K562 (cell line): Measurements from ENCODE around the gene TPGS1. TPM values are rescaled to one million over a fixed set of nuclear protein-coding genes. Genes with fewer than 3 reads are reported as not detected.

Source experiments
- ATAC-seq: fragments of 200-7000 bp; cut with Tn5 transposase; 3 replicates; pipeline ENCODE4 v1.9.1; 2020; ENCODE audit warnings: moderate library complexity
- BruUV-seq: library from RNA; stranded (reverse); fragments of 400-500 nt; replicated peaks from 2 replicates; lab custom pipeline; 2021; lab: Mats Ljungman, UMichigan
- CTCF ChIA-PET: fragments of 300-600 bp; formaldehyde crosslinking; extraction: SDS; loops from one replicate; lab custom pipeline; 2021; ENCODE audit warnings: low intra/inter-chr PET ratio; lab: Yijun Ruan, JAX
- POLR2A ChIA-PET: fragments of 300-600, 350-650 bp; sonication (Branson Sonifier 250); formaldehyde crosslinking; extraction: SDS; loops from one replicate; lab custom pipeline; 2021; ENCODE audit warnings: antibody characterized with exemption, inconsistent platforms; lab: Yijun Ruan, JAX
- DNase-seq, 4 experiments: peaks; one replicate each; pipeline versions ENCODE4 v3.0.0 to v3.0.0-alpha.2; 2011 to 2018; ENCODE audit warnings: low spot score in 3 of 4, mixed read lengths in 3 of 4; ENCODE audit errors: extremely low read depth in 1 of 4
- FAIRE-seq: peaks from 2 replicates; lab custom pipeline; 2011; peaks lifted over from hg19 to GRCh38; lab: Jason Lieb, UNC
- H2AFZ ChIP-seq: 2 replicates; pipeline ENCODE4 v1.6.0; 2011; ENCODE audit warnings: low read depth, low read length, control low read depth, inconsistent platforms
- H3K27ac ChIP-seq: fragments of 200-600 bp; 3 replicates; pipeline ENCODE4 v1.8.0; 2011; ENCODE audit warnings: low read depth, mild to moderate bottlenecking, control low read depth, inconsistent platforms, low read length, moderate library complexity, mixed read lengths; ENCODE audit errors: extremely low read depth
- H3K27me3 ChIP-seq, 2 experiments: fragments of 300-600 bp in 1 of 2; 2 replicates in 1 of 2; 3 replicates in 1 of 2; pipeline versions ENCODE4 v1.6.0 to v1.8.0; 2011; ENCODE audit warnings: inconsistent platforms in 2 of 2, low read length in 2 of 2, mild to moderate bottlenecking in 1 of 2, mixed read lengths in 1 of 2, moderate library complexity in 1 of 2; ENCODE audit not compliant: control insufficient read depth in 2 of 2, insufficient read depth in 2 of 2
- H3K36me3 ChIP-seq: fragments of 300-600 bp; 3 replicates; pipeline ENCODE4 v1.8.0; 2011; ENCODE audit warnings: mild to moderate bottlenecking, low read length, inconsistent platforms; ENCODE audit not compliant: control insufficient read depth, insufficient read depth
- H3K4me1 ChIP-seq, 2 experiments: fragments of 200-600 bp in 1 of 2; replicated peaks in 1 of 2; 2 replicates in 1 of 2; 3 replicates in 1 of 2; pipeline versions ENCODE4 v1.5.1 to v1.8.0; 2011; ENCODE audit warnings: inconsistent platforms in 2 of 2, low read length in 2 of 2, mild to moderate bottlenecking in 1 of 2, mixed read lengths in 1 of 2, moderate library complexity in 1 of 2; ENCODE audit not compliant: control insufficient read depth in 2 of 2, insufficient read depth in 2 of 2
- H3K4me2 ChIP-seq: 2 replicates; pipeline ENCODE4 v1.6.1; 2011; ENCODE audit warnings: low read length, control low read depth, inconsistent platforms, mixed read lengths; ENCODE audit not compliant: insufficient read depth
- H3K4me3 ChIP-seq: fragments of 200-600 bp; sonication (generic), shearing (Covaris generic); 2 replicates; pipeline ENCODE4 v1.5.1; 2016; ENCODE audit warnings: control low read depth, inconsistent platforms
- H3K79me2 ChIP-seq: fragments of 200-600 bp; 3 replicates; pipeline ENCODE4 v1.8.0; 2011; ENCODE audit warnings: low read length, inconsistent platforms; ENCODE audit not compliant: control insufficient read depth, insufficient read depth
- H3K9ac ChIP-seq, 2 experiments: 2 replicates each; pipeline versions ENCODE4 v1.6.0 to v1.6.1; 2011; ENCODE audit warnings: low read depth in 2 of 2, low read length in 2 of 2, control low read depth in 1 of 2, inconsistent platforms in 1 of 2, mild to moderate bottlenecking in 1 of 2, mixed read lengths in 1 of 2; ENCODE audit not compliant: insufficient read depth in 1 of 2
- H3K9me1 ChIP-seq: one replicate; pipeline ENCODE4 v1.6.0; 2011; ENCODE audit warnings: inconsistent platforms, mild to moderate bottlenecking, low read length, moderate library complexity; ENCODE audit not compliant: control insufficient read depth, insufficient read depth
- H3K9me3 ChIP-seq: replicated peaks from 2 replicates; pipeline ENCODE4 v1.5.1; 2011; ENCODE audit warnings: low read depth, low read length, inconsistent platforms; ENCODE audit not compliant: control insufficient read depth, insufficient read depth
- H4K20me1 ChIP-seq: replicated peaks from 2 replicates; pipeline ENCODE4 v1.6.1; 2011; ENCODE audit warnings: low read length, inconsistent platforms, mixed read lengths; ENCODE audit not compliant: control insufficient read depth, insufficient read depth
- ARID3A ChIP-seq: IDR thresholded peaks from 2 replicates; pipeline ENCODE4 v1.6.1; 2012; ENCODE audit warnings: low read depth, low read length, improper control_type of control experiment, borderline replicate concordance
- POU5F1 ChIP-seq: fragments of 150-350 bp; IDR thresholded peaks from 2 replicates; pipeline ENCODE4 v1.6.1; 2014; ENCODE audit warnings: borderline replicate concordance, low read length, low read depth, mild to moderate bottlenecking; ENCODE audit not compliant: partially characterized antibody
- RBFOX2 ChIP-seq: fragments of 200-400 bp; formaldehyde crosslinking; IDR thresholded peaks from 2 replicates; pipeline ENCODE4 v1.6.1; 2017; ENCODE audit warnings: low read depth, mild to moderate bottlenecking, low read length, moderate library complexity
- WGBS: fragments of 100-300 bp; shearing (Covaris generic); methylation state at CpG from one replicate; pipeline ENCODE4 v1.1.6; 2016; ENCODE audit warnings: low coverage, mixed read lengths; ENCODE audit not compliant: insufficient coverage; ENCODE audit errors: missing lambda C conversion rate; 5-methylcytosine and 5-hydroxymethylcytosine counted together
- in situ Hi-C: fragments of 300-500 bp; cut with MboI; formaldehyde crosslinking; loops from 4 replicates; pipeline ENCODE4 v1.15.0; 2018; ENCODE audit warnings: inconsistent platforms, mixed read lengths
- intact Hi-C: fragments of 100-400 bp; cut with micrococcal nuclease; formaldehyde crosslinking; loops from 2 replicates; pipeline ENCODE4 v1.14.2; 2022
- polyA plus RNA-seq, 8 experiments: library from polyadenylated mRNA; depleted of rRNA in 4 of 8; stranded (reverse) in 5 of 8; unstranded in 3 of 8; fragments of >200 nt; fragmentation: Nextera tagmentation in 2 of 8; fragmentation: Illumina TruSeq in 1 of 8; extraction: Ambion mirVana in 2 of 8; extraction: Trizol in 1 of 8; gene quantifications; 2 replicates each; pipeline versions ENCODE4 v1.2.1 to v1.2.3, GENCODE V29; 2011 to 2014; ENCODE audit warnings: inconsistent platforms in 1 of 8, missing spikeins in 1 of 8
- total RNA-seq, 7 experiments: library from RNA; depleted of rRNA in 6 of 7; stranded (reverse); fragments of >200 nt in 6 of 7; fragmentation: Illumina TruSeq in 2 of 7; extraction: Trizol in 2 of 7; gene quantifications; 2 replicates each; pipeline versions ENCODE4 v1.2.1 to v1.2.3, GENCODE V29; 2011 to 2021; ENCODE audit warnings: low replicate concordance in 1 of 7

The TPGS1 gene
- total and polyA plus RNA-seq, 9 of the 15 experiments (the other 6 are each of a cell fraction or from before 2014, with no cell fraction given), result 0.30 to 31.6 (median 1.2) TPM; not detected in 2

- Histone ChIP-seq H3K4me1 (peaks cover 8 to 46% of the 10 kb centered on the region in 2 experiments), H3K36me3 (peaks cover 49% of the 10 kb centered on the region; the same call in 2 of the 3 replicates), H4K20me1 (no peaks in the 10 kb centered on the region; the same call in 1 of the 2 replicates), H3K9me1 (no peaks in the 10 kb centered on the region), H3K4me3 (no peak overlapping the region), H3K27ac (no peak overlapping the region), H2AFZ (no peak overlapping the region), H3K9me3 (no peaks in the 10 kb centered on the region), H3K79me2 (no peaks in the 10 kb centered on the region; the same call in 2 of the 3 replicates), H3K27me3 (no peaks in the 10 kb centered on the region), H3K9ac (no peak overlapping the region), H3K4me2 (no peak overlapping the region)
- intact Hi-C loops, result no loop called here
- POLR2A ChIA-PET, result interaction anchor here (0.6 to 1.5 kb wide), 6 partner anchors 9 to 33 kb away, joined by 3 to 12 read pairs (median 4); partner anchors contain the start of gene CDC34
- DNase-seq (no peak), FAIRE-seq (no peak), ATAC-seq (no peak)
- CTCF ChIA-PET, result no interaction called here
- BruUV-seq, result TSS peak; percentile 59
- in situ Hi-C loops, result no loop called here
- TF ChIP-seq RBFOX2 (peak; percentile 30; the same call in 1 of the 2 replicates), ARID3A (no peak), POU5F1 (no peak)
- WGBS, result 92% methylated on average over 15 of the region's 26 CpGs
Measured at GRCh38 chr19:541699-542098, 34.4 kb downstream of the TPGS1 start.
